Measurements from ENCODE around the gene ANKRD55. TPM values are rescaled to one million over a fixed set of nuclear protein-coding genes. Genes with fewer than 3 reads are reported as not detected.

Gene ANKRD55
- total RNA-seq, 1 donor from 2014 or later: not detected

GRCh38 chr5:56129288-56129687 is 103.8 kb downstream of the ANKRD55 start:
- Histone ChIP-seq H3K4me3 (no peak overlapping the region), H4K20me1 (ENCODE audit: low read depth) (no peaks in the 10 kb centered on the region), H3K4me1 (no peaks in the 10 kb centered on the region), H3F3A (ENCODE audit: low read depth) (no peaks in the 10 kb centered on the region), H3K27me3 (no peaks in the 10 kb centered on the region), H3K27ac (no peak overlapping the region), H3K36me3 (no peaks in the 10 kb centered on the region), H3K79me2 (ENCODE audit: low read depth) (no peaks in the 10 kb centered on the region), H2AFZ (replicated peaks) (no peak overlapping the region), H3K9me3 (ENCODE audit: low read depth) (no peaks in the 10 kb centered on the region), H3K4me2 (no peak overlapping the region), H3K9ac (no peak overlapping the region)
- no peak for DNase-seq (ENCODE audit: low spot score)
- Mint-ChIP-seq H3K9me3 (peaks cover 10% of the 10 kb centered on the region), H3K4me1 (peaks cover 9% of the 10 kb centered on the region), H3K36me3 (no peaks in the 10 kb centered on the region), H3K4me3 (no peak overlapping the region), H3K27ac (no peak overlapping the region), H3K27me3 (ENCODE audit: insufficient read depth, low read depth) (peaks cover 2% of the 10 kb centered on the region)
- TF ChIP-seq CTCF (IDR thresholded peaks at IDR 0.05) (no peak), EZH2phosphoT487 (IDR thresholded peaks at IDR 0.05) (no peak), EZH2 (IDR thresholded peaks at IDR 0.05) (no peak)

- Histone ChIP-seq H3K4me3 (no peak overlapping the region), H3K27ac (no peak overlapping the region), H3K27me3 (no peaks in the 10 kb centered on the region), H3F3A (ENCODE audit: low read depth) (no peaks in the 10 kb centered on the region), H3K79me2 (ENCODE audit: low read depth) (no peaks in the 10 kb centered on the region), H3K4me2 (no peak overlapping the region), H4K20me1 (ENCODE audit: low read depth) (no peaks in the 10 kb centered on the region), H3K4me1 (peaks cover 10% of the 10 kb centered on the region), H3K9ac (no peak overlapping the region), H3K9me3 (ENCODE audit: low read depth) (no peaks in the 10 kb centered on the region), H2AFZ (replicated peaks) (no peak overlapping the region), H3K36me3 (no peaks in the 10 kb centered on the region)
- Mint-ChIP-seq H3K4me3 (no peak overlapping the region), H3K27ac (no peak overlapping the region), H3K4me1 (peaks cover 20% of the 10 kb centered on the region), H3K9me3 (peaks cover 10% of the 10 kb centered on the region), H3K36me3 (no peaks in the 10 kb centered on the region), H3K27me3 (ENCODE audit: insufficient read depth, low read depth) (peaks cover 2% of the 10 kb centered on the region)
- no peak for DNase-seq (ENCODE audit: low spot score)
- TF ChIP-seq CTCF (IDR thresholded peaks at IDR 0.05): no peak
These were observed 105.0 kb downstream of the ANKRD55 start for GRCh38 chr5:56128113-56128512.

GRCh38 chr5:56126487-56127179 is 106.5 kb downstream of the ANKRD55 start:
- Histone ChIP-seq H3F3A (ENCODE audit: low read depth) (no peaks in the 10 kb centered on the region), H3K27ac (no peak overlapping the region), H3K79me2 (ENCODE audit: low read depth) (no peaks in the 10 kb centered on the region), H3K4me2 (no peak overlapping the region), H3K27me3 (no peaks in the 10 kb centered on the region), H3K36me3 (no peaks in the 10 kb centered on the region), H3K9me3 (ENCODE audit: low read depth) (no peaks in the 10 kb centered on the region), H3K4me1 (peaks cover 10% of the 10 kb centered on the region), H2AFZ (replicated peaks) (no peak overlapping the region), H3K4me3 (no peak overlapping the region), H4K20me1 (ENCODE audit: low read depth) (no peaks in the 10 kb centered on the region), H3K9ac (no peak overlapping the region)
- H3K4me3 Mint-ChIP-seq: no peak overlapping the region
- H3K4me1 Mint-ChIP-seq: peaks cover 21% of the 10 kb centered on the region
- no peak for DNase-seq (ENCODE audit: low spot score)
- H3K9me3 Mint-ChIP-seq: peaks cover 10% of the 10 kb centered on the region
- H3K36me3 Mint-ChIP-seq: no peaks in the 10 kb centered on the region
- no peak overlapping the region for H3K27ac Mint-ChIP-seq
- no peak for TF ChIP-seq EZH2phosphoT487 (IDR thresholded peaks at IDR 0.05)
- no peak for TF ChIP-seq CTCF (IDR thresholded peaks at IDR 0.05)
- no peak for TF ChIP-seq EZH2 (IDR thresholded peaks at IDR 0.05)
- peaks cover 2% of the 10 kb centered on the region for H3K27me3 Mint-ChIP-seq (ENCODE audit: insufficient read depth, low read depth)

Data from neural progenitor cell (in vitro differentiated cells).